Activated CD8-positive, alpha-beta memory T cell treated with anti-CD3 and anti-CD28 coated beads, Interleukin-2, amount 50 U/mL, for 1 hour (primary cell): ENCODE data around the gene SUSD1.
"Not testable (repeated sequence)": the region's sequence is repeated elsewhere in the genome, so short reads cannot be mapped to it uniquely, and the experiment has no call there.

Experiments
- DNase-seq: peaks from one replicate; pipeline ENCODE4 v3.0.0-alpha.2; 2020; ENCODE audit errors: extremely low read depth

Gene SUSD1

GRCh38 chr9:112174965-112175795, at the start of gene SUSD1:
Gene SUSD1, minus strand, starts transcription at chr9:112175297. Its CDS starts 62 bp downstream, at chr9:112175235.
- DNase-seq, result no peak

- no peak for DNase-seq
Measured at GRCh38 chr9:112224401-112225289, 49.5 kb upstream of the SUSD1 start.

GRCh38 chr9:112218908-112219307, 43.8 kb upstream of the SUSD1 start:
- no peak for DNase-seq

- no peak for DNase-seq
Measured at GRCh38 chr9:112212926-112213325, 37.8 kb upstream of the SUSD1 start.

DNA sequence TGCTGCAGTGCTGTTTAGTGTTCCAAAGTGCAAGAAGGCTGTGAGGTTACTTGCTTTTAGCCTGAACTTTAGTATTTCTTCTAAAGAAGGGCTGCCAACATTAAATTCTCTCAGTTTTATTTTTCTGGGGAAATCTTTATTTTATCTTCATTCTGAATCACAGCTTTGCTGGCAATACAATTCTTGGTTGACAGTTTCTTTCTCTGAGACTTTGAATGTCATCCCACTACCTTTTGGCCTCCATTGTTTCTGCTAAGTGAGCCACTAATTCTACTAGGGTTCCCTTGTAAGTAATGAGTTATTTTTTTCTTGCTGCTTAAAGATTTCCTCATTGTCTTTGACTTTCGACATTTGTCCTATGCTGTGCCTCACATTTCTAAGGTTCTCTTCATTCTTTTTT, 32.4 kb upstream of the SUSD1 start:
- no peak for DNase-seq

DNA sequence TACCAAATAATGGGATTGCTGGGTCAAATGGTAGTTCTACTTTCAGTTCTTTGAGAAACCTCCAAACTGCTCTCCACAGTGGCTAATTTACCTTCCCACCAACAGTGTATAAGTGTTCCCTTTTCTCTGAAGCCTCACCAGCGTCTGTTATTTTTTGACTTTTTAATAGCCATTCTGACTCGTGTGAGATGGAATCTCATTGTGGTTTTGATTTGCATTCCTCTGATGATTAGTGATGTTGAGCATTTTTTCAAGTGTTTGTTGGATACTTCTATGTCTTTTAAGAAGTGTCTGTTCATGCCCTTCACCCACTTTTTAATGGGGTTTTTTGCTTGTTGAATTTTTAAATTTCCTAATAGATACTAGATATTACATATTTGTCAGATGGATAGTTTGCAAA, 28.4 kb upstream of the SUSD1 start:
- no peak for DNase-seq

- no peak for DNase-seq
Measured at GRCh38 chr9:112200711-112201110, 25.6 kb upstream of the SUSD1 start.

GRCh38 chr9:112198646-112199045, 23.5 kb upstream of the SUSD1 start:
- no peak for DNase-seq

- no peak for DNase-seq
Measured at GRCh38 chr9:112194969-112195431, 19.9 kb upstream of the SUSD1 start.

DNA sequence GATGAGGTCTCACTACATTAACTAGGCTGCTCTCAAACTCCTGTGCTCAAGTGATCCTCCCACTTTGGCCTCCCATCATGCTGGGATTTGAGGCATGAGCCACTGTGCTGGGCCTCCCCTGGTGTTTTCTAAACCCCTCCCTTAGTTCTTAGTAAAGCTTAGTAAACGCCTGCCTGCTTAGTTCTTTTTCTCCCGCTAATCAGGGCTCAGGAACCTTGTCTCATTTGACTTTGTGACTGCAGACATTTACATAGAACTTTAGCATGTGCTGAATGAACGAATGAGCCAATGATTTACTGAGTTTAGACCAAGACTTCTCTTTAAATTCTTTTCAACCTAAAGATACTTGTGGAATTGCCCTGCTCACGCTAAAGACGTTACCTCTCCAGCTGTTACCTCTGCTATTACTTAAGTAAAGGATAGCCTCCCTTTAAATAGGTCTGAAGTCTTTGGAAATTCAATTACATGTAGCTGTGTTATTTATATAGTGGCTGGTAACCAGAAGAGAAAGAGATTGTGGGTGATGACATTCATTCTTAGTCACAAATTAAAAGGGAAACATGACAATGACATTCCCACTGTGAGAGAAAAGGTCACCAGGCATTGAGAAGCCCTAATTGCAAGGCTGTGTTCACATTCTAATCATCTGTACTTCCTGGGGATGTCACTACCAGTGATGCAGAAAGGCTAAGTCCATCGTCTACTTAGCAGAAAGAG, 18.6 kb upstream of the SUSD1 start:
- no peak for DNase-seq

DNA sequence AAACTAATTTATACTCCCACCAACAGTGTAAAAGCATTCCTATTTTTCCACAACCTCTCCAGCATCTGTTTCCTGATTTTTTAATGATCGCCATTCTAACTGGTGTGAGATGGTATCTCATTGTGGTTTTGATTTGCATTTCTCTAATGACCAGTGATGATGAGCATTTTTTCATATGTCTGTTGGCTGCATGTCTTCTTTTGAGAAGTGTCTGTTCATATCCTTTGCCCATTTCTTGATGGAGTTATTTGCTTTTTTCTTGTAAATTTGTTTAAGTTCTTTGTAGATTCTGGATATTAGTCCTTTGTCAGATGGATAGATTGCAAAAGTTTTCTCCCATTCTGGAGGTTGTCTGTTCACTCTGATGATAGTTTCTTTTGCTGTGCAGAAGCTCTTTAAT, 15.2 kb upstream of the SUSD1 start:
- DNase-seq, result not testable (repeated sequence)

- DNase-seq, result no peak
Measured at GRCh38 chr9:112188884-112189283, 13.8 kb upstream of the SUSD1 start.

DNA sequence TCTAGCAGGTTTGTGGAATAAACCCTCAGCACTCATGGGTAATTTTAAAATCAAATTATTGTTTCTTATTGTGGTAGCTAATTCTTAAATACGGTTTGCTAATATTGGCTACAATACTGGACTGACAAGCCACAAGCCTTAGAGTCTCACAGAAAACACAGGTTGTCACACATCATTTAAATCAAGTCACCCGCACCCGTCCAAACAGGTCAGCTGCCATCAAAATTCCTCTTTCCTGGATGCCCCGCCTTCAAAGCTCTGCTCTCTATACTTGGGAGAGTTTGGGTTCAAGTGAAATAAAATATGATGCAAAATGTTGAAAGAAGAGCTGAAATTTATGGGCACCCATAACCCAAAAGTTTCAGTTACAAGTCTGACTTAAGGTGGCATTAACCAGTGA, 12.3 kb upstream of the SUSD1 start:
- DNase-seq, result no peak

- no peak for DNase-seq
Measured at GRCh38 chr9:112186695-112187094, 11.6 kb upstream of the SUSD1 start.

DNA sequence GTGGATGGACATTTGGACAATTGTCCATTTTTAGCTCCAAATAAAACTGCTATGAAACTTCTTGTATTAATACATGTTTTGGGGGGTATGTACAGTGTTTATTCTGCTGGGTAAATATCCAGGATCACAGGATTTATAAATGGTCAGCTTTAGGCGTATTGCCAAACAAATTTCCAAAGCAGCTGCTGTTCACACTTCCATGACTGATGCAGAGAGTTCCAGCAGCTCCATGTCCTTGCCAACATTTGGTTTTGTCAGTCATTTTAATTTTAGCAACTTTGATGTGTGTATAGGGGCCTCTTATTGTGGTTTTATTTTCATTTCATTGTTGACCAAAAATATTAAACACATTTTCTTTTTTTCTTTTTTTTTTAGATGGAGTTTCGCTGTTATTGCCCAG, 9.8 kb upstream of the SUSD1 start:
- DNase-seq, result no peak

DNA sequence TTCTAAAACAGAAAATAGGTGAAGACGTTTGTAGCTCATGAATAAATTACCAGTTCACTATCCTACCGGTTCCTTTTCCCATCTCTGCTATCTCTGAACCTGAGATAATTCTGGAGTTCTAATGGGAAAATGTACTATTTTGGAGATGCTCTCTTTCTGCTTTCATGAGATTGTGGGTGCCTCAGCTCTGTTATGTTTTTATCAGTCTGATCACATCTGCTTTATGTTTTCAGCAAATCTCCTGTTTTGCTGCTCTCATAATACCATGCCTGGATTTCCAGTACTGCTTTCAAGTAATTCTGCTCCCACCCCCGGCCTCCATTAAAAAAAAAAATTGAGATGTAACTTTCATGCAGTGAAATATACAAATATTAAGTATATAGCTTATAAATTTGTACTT, 9.1 kb upstream of the SUSD1 start:
- no peak for DNase-seq

GRCh38 chr9:112180387-112180881, 5.3 kb upstream of the SUSD1 start:
- DNase-seq, result no peak

DNA sequence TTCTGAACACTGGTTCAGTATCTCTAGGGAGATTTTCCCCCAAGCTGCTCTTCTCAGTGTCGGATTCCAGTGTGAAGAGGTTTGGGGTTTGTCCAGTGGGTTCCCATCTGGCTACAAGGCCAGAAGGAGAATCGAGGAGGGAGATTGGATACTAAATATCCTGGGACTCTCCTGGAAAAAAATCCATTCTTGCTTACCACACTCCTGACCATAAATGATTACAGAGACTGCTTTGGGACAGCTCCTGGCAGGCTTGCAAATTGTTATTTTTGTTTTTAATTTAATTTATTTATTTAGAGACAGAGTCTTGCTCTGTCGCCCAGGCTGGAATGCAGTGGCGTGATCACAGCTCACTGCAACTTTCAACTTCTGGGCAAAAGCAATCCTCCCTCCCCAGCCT, 4.7 kb upstream of the SUSD1 start:
- no peak for DNase-seq

DNA sequence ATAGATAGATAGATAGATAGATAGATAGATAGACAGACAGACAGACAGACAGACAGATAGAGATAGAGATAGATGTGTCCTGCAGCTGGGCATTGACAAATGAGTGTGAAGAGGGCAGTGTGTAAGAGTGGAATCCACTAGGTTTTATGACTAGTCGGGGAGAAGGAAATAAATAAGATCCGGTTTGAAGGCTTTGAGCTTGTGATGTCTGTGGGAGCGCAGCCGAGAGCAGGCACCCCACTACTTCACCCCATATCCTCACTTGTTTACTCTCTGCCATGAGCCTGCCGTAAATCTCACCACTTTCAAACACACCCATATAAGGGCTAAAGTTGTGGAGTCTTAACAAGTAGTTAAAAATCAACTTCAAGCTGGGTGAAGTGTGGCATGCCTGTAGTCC, 1.4 kb upstream of the SUSD1 start:
- no peak for DNase-seq

DNA sequence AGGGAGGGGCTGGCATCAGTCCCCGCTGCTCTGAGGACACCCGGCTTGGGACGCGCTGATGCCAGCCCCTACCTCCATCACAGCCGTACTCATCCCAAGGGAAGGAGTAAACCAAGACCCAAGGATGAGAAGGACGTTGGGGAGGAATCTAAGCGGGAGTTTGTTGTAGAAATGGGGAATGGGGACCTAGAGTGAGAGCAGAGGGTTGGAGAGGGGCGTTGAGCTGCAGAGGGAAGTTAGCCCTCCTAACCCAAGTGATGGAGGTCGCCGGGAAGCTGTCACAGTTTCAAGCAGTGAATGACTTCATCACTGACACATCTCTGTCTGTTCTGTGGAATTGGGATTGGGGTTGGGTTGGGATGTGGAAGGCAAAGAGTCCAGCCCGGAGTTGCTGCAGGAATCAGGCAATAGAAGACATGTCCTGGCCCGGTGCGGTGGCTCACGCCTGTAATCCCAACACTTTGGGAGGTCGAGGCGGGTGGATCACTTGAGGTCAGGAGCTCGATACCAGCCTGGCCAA, 759 bp upstream of the SUSD1 start:
- no peak for DNase-seq

DNA sequence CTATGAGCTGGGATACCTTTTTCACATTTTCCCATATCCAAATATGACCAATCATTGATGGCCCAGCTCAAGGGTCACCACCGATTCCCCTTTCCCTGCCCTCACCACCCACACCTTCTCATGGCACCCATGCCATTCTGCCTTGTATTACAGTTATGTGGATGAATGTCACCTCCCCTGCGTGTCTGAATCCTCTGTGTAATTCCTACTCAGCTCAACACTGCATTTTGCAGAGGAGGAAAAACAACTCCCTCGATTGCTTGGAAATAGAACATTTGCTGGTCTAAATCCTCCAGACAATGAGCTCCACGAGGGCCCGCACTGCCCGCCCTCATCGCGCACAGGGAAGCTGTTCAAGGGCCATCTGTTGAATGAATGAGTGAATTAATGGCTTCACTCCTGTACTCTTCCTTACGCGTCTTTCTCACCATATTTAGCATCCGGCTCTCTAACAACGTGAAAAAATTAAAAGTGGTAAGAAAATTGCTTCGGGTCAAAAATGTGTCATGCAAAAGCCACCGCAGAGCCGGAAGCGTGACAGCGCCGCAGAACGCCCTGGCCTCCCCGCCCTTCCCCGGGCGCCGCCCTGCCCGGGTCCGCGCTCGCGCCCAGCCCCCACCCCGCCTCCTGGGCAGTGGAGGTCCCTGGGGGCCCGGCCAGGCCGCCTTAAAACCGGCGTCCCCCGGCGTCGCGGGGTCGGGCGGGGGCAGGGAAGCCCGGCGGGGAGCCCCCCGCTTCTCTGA, 704 bp downstream of the SUSD1 start:
- DNase-seq, result no peak
